GM23248 (cell line): ENCODE results near the gene MOB3B. TPM values are rescaled to one million over a fixed set of nuclear protein-coding genes. Genes with fewer than 3 reads are reported as not detected.

Experiments used
- DNase-seq: peaks from one replicate; pipeline ENCODE4 v3.0.0-alpha.2; 2015
- H2AFZ ChIP-seq: fragments of 200-600 bp; sonication (generic); 2 replicates; pipeline ENCODE4 v1.6.1; 2016; ENCODE audit warnings: antibody characterized with exemption
- H3F3A ChIP-seq: fragments of 200-600 bp; sonication (generic); 2 replicates; pipeline ENCODE4 v1.6.1; 2016; ENCODE audit warnings: mild to moderate bottlenecking, antibody characterized with exemption, mixed run types; ENCODE audit not compliant: insufficient read depth
- H3K27ac ChIP-seq: fragments of 200-600 bp; sonication (generic); 2 replicates; pipeline ENCODE4 v1.5.1; 2016; ENCODE audit warnings: mild to moderate bottlenecking
- H3K27me3 ChIP-seq: fragments of 200-600 bp; sonication (generic); replicated peaks from 2 replicates; pipeline ENCODE4 v1.6.1; 2016; ENCODE audit warnings: mild to moderate bottlenecking; ENCODE audit not compliant: insufficient read depth
- H3K36me3 ChIP-seq: fragments of 200-600 bp; sonication (generic); 2 replicates; pipeline ENCODE4 v1.6.1; 2016; ENCODE audit warnings: low read depth, mild to moderate bottlenecking
- H3K4me1 ChIP-seq: fragments of 200-600 bp; sonication (generic); 2 replicates; pipeline ENCODE4 v1.6.1; 2016; ENCODE audit warnings: mild to moderate bottlenecking; ENCODE audit not compliant: insufficient read depth
- H3K4me2 ChIP-seq: fragments of 200-600 bp; sonication (generic); one replicate; pipeline ENCODE4 v1.6.1; 2016; ENCODE audit warnings: mild to moderate bottlenecking; ENCODE audit not compliant: unreplicated experiment
- H3K4me3 ChIP-seq: fragments of 200-600 bp; sonication (generic); 2 replicates; pipeline ENCODE4 v1.5.1; 2016; ENCODE audit warnings: mild to moderate bottlenecking
- H3K79me2 ChIP-seq: fragments of 200-600 bp; sonication (generic); 2 replicates; pipeline ENCODE4 v1.6.1; 2016; ENCODE audit warnings: mild to moderate bottlenecking; ENCODE audit not compliant: insufficient read depth
- H3K9ac ChIP-seq: fragments of 200-600 bp; sonication (generic); 2 replicates; pipeline ENCODE4 v1.6.1; 2016; ENCODE audit warnings: mild to moderate bottlenecking
- H3K9me2 ChIP-seq: fragments of 200-600 bp; sonication (generic); 2 replicates; pipeline ENCODE4 v1.6.1; 2016; ENCODE audit warnings: mixed run types, mild to moderate bottlenecking, moderate library complexity; ENCODE audit not compliant: insufficient read depth
- H3K9me3 ChIP-seq: fragments of 200-600 bp; sonication (generic); one replicate; pipeline ENCODE4 v1.6.1; 2017; ENCODE audit warnings: low read depth
- H4K20me1 ChIP-seq: fragments of 200-600 bp; sonication (generic); 2 replicates; pipeline ENCODE4 v1.6.0; 2016; ENCODE audit not compliant: insufficient read depth
- EZH2 ChIP-seq: fragments of 200-600 bp; sonication (generic); IDR thresholded peaks from 2 replicates; pipeline ENCODE4 v1.6.1; 2018; ENCODE audit warnings: antibody characterized with exemption, mild to moderate bottlenecking; ENCODE audit not compliant: insufficient read depth, poor library complexity, severe bottlenecking
- EZH2phosphoT487 ChIP-seq: fragments of 200-600 bp; sonication (generic); IDR thresholded peaks from 2 replicates; pipeline ENCODE4 v1.6.1; 2018; ENCODE audit warnings: antibody characterized with exemption, moderate library complexity, mild to moderate bottlenecking, low read depth; ENCODE audit not compliant: insufficient read depth
- WGBS, 2 experiments: methylation state at CpG; one replicate each; pipeline ENCODE4 v1.1.6; 2015 to 2017; ENCODE audit warnings: low lambda C conversion rate in 2 of 2, low coverage in 1 of 2; ENCODE audit errors: missing lambda C conversion rate in 2 of 2; 5-methylcytosine and 5-hydroxymethylcytosine counted together
- in situ Hi-C: fragments of 300-500 bp; cut with MboI; formaldehyde crosslinking; loops from 2 replicates; pipeline ENCODE4 v1.15.0; 2020
- polyA plus RNA-seq: library from polyadenylated mRNA; unstranded; fragments of >200 nt; fragmentation: Nextera tagmentation; extraction: Ambion mirVana; gene quantifications from 2 replicates; pipeline ENCODE4 v1.2.1, GENCODE V29; 2016
- total RNA-seq: library from RNA; depleted of rRNA; stranded (reverse); fragments of >200 nt; shearing (Covaris generic); gene quantifications from 2 replicates; pipeline ENCODE4 v1.2.3, GENCODE V29; 2014

The MOB3B gene
- total and polyA plus RNA-seq, 2 experiments from 2014 or later = 0.06 TPM; not detected in 1

- H2AFZ ChIP-seq = no peak overlapping the region
- no peak overlapping the region for H3K4me2 ChIP-seq
- no peak overlapping the region for H3K9ac ChIP-seq
- H3K27ac ChIP-seq = no peak overlapping the region
- peaks cover 7% of the 10 kb centered on the region; the same call in 1 of the 2 replicates for H3K4me1 ChIP-seq
- no peaks in the 10 kb centered on the region for H3K27me3 ChIP-seq
- in situ Hi-C loops = loop anchor here (5.0 to 25.0 kb wide), 2 partner anchors 216 to 511 kb away; no protein-coding TSS in a partner anchor
- H3K79me2 ChIP-seq = no peaks in the 10 kb centered on the region
- no peaks in the 10 kb centered on the region for H4K20me1 ChIP-seq
- H3K36me3 ChIP-seq = no peaks in the 10 kb centered on the region
- H3K4me3 ChIP-seq = no peak overlapping the region
- TF ChIP-seq EZH2 (no peak), EZH2phosphoT487 (no peak)
- H3F3A ChIP-seq = no peaks in the 10 kb centered on the region
- H3K9me3 ChIP-seq = no peaks in the 10 kb centered on the region
- H3K9me2 ChIP-seq = no peaks in the 10 kb centered on the region
- WGBS, 2 experiments = 26 to 32% methylated on average over 10 of the region's 10 CpGs
- peak; percentile 72 for DNase-seq
These were observed 18.6 kb upstream of the MOB3B start for GRCh38 chr9:27548055-27548741.

DNA sequence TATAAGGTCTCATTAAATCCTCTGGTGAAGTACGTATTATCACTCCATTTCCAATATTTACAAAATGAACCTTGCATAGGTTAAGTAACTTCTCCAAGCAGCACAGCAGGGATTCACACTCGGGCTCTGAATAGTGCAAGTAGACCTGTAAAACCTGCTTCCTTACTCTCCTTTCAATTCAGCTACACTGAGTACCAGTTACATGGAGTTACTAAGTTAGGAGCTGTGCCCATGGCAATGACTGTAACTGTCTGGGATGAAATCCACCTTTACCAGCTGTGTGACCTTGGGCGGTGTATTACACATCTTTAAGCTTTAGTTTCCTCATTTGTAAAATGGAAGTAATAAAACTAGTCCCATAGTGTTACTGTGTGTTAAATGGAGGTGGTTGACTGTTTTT lies 15.9 kb upstream of the MOB3B start:
- no peak for DNase-seq
- Histone ChIP-seq H3K4me1 (peaks cover 16% of the 10 kb centered on the region), H3K9ac (no peak overlapping the region), H2AFZ (no peak overlapping the region), H3K9me2 (no peaks in the 10 kb centered on the region), H3K27me3 (no peaks in the 10 kb centered on the region), H3F3A (peaks cover 7% of the 10 kb centered on the region), H3K9me3 (no peaks in the 10 kb centered on the region), H3K79me2 (no peaks in the 10 kb centered on the region), H3K4me3 (no peak overlapping the region), H3K27ac (no peak overlapping the region), H3K4me2 (no peak overlapping the region), H4K20me1 (no peaks in the 10 kb centered on the region), H3K36me3 (no peaks in the 10 kb centered on the region)
- in situ Hi-C loops = loop anchor here (5.0 to 25.0 kb wide), 2 partner anchors 213 to 508 kb away; no protein-coding TSS in a partner anchor
- no peak for TF ChIP-seq EZH2phosphoT487
- 84 to 86% methylated on average over 3 of the region's 3 CpGs for WGBS, 2 experiments

DNA sequence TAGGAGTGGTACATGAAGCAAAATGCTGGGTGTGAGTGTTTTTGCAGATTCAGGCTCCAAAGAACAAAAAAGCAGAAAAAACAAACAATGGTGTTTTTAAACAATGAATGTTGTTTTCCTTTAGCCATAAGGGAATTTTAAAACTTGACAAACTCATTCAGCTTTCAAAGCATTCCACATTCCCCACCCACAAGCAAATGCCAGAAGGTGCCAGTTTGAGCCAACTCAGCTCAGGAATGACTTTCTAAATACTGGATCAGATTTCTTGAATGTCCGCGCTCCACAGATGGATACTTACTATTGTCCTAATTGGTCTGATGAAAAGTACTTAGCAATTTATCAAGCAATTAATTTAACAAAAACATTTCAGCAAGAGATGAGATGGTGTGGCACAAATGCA lies 12.9 kb upstream of the MOB3B start:
- H3K9me3 ChIP-seq = no peaks in the 10 kb centered on the region
- H3F3A ChIP-seq = peaks cover 9% of the 10 kb centered on the region
- no peak overlapping the region for H3K4me3 ChIP-seq
- no peak overlapping the region for H3K27ac ChIP-seq
- no peak for TF ChIP-seq EZH2phosphoT487
- no peak for TF ChIP-seq EZH2
- no peaks in the 10 kb centered on the region for H3K79me2 ChIP-seq
- peaks cover 20% of the 10 kb centered on the region for H3K4me1 ChIP-seq
- no peaks in the 10 kb centered on the region for H4K20me1 ChIP-seq
- H3K4me2 ChIP-seq = no peak overlapping the region
- in situ Hi-C loops = loop anchor here (25.0 kb wide), 1 partner anchor 505 kb away; no protein-coding TSS in a partner anchor
- no peaks in the 10 kb centered on the region for H3K9me2 ChIP-seq
- 49 to 53% methylated on average over 2 of the region's 2 CpGs for WGBS, 2 experiments
- DNase-seq = no peak
- H3K27me3 ChIP-seq = no peaks in the 10 kb centered on the region
- no peak overlapping the region for H2AFZ ChIP-seq
- H3K36me3 ChIP-seq = no peaks in the 10 kb centered on the region
- no peak overlapping the region for H3K9ac ChIP-seq

DNA sequence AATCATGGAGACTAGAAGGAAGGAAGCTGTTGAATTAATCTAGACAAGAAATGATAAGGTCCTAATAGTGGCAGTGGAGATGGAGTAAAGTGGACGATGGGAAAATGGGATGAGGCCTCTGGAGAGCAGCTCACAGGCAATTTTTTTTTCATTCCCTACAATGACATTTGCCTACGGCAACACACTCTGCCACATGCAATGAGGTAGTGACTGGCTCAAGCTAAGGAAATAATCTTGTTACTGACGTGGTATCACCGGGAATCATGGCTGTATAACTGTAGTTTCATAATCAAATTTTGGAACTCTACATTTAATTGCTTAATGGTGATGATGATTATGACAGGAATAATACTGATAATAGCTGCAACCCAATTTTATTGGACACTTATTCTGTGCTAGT lies 12.1 kb upstream of the MOB3B start:
- Histone ChIP-seq H3K27me3 (no peaks in the 10 kb centered on the region), H3K36me3 (no peaks in the 10 kb centered on the region), H3K9me2 (no peaks in the 10 kb centered on the region), H3K27ac (no peak overlapping the region), H3K79me2 (no peaks in the 10 kb centered on the region), H4K20me1 (no peaks in the 10 kb centered on the region), H3K4me3 (no peak overlapping the region), H3K4me2 (no peak overlapping the region), H3K9ac (no peak overlapping the region), H3K9me3 (no peaks in the 10 kb centered on the region), H3F3A (peaks cover 9% of the 10 kb centered on the region), H3K4me1 (peaks cover 20% of the 10 kb centered on the region), H2AFZ (no peak overlapping the region)
- WGBS, 2 experiments = 31 to 32% methylated on average over 4 of the region's 4 CpGs
- in situ Hi-C loops = loop anchor here (25.0 kb wide), 1 partner anchor 504 kb away; no protein-coding TSS in a partner anchor
- no peak for DNase-seq
- TF ChIP-seq EZH2phosphoT487 (no peak), EZH2 (no peak)

DNA sequence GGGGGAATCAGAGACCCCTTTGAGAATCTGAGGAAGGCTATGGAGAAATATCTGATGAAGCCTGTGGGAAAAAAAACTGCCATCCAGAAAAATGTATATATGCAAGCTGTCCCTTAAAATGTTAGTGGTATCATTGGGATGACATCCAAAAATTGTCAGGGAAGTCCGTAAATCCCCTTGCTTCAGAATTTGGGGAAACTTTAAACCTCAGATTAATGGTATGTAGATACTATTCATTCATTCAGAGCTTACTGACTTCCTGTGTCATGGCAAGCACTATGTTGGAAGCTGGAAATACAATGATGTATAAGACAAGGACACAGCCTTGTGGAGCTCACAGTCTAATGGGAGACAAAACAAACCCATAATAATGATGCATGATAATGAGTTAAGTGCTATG lies 10.9 kb upstream of the MOB3B start:
- in situ Hi-C loops = loop anchor here (25.0 kb wide), 1 partner anchor 503 kb away; no protein-coding TSS in a partner anchor
- TF ChIP-seq EZH2 = no peak
- TF ChIP-seq EZH2phosphoT487 = no peak
- DNase-seq = no peak
- 0 to 8% methylated on average over 1 of the region's 1 CpG for WGBS, 2 experiments
- H3K4me3 ChIP-seq = no peak overlapping the region
- H3K27ac ChIP-seq = no peak overlapping the region
- no peaks in the 10 kb centered on the region for H3K9me3 ChIP-seq
- no peaks in the 10 kb centered on the region for H4K20me1 ChIP-seq
- no peak overlapping the region for H3K4me2 ChIP-seq
- no peak overlapping the region for H2AFZ ChIP-seq
- H3K36me3 ChIP-seq = no peaks in the 10 kb centered on the region
- peaks cover 9% of the 10 kb centered on the region for H3F3A ChIP-seq
- H3K4me1 ChIP-seq = peaks cover 20% of the 10 kb centered on the region
- no peaks in the 10 kb centered on the region for H3K9me2 ChIP-seq
- no peaks in the 10 kb centered on the region for H3K27me3 ChIP-seq
- no peaks in the 10 kb centered on the region for H3K79me2 ChIP-seq
- no peak overlapping the region for H3K9ac ChIP-seq
